Measurements from ENCODE around the gene TNF. TPM values are rescaled to one million over a fixed set of nuclear protein-coding genes. Genes with fewer than 3 reads are reported as not detected.

The TNF gene
- total RNA-seq, 1 donor = 230 TPM

DNA sequence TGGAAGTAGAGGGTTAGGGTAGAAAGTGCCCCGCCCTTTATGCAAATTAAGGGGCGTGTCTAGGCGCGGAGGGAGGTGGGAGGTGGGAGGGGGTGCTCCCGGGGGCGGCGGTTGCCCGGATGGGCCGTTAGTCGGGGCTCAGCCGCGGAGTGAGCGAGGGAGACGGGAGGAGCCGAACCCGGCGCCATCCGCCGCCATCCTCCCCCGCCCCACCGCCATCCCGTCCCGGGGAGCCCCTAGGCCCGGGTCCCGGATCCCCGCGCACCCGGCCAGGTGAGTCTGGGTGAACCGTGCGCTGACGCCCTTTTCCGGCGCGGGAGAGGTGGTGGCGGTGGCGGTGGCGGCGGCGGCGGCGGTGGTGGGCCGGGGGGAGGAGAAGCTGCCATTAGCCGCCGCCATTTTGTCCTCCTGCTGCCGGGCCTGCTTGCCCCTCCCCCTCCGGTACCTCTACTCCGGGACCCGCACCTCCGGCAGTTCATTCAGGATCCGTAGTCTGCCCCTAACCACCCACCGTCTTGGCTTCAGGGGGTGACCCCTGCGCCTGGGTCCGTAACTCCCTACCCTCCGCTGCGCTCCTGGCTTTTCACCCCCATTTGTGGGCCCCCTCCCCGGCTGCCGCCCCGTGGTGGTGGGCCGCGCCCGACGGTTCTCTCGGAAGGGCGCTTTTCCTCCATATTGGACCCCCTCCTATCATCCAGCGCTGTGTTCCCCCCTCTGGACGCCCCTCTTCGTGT, 45.4 kb downstream of the TNF start, which contains the start of gene PRRC2A:
TSS of gene PRRC2A (plus strand) at position 130 of the 734 bp plus-strand sequence. CDS start 2,075 bp downstream, outside the sequence.
- Histone ChIP-seq H3K27me3 (ENCODE audit: insufficient read depth, low read length) (no peaks in the 10 kb centered on the region), H3K4me3 (ENCODE audit: low read length) (peak within 1 kb of the TSS; percentile 77), H3K9me3 (ENCODE audit: low read depth, low read length) (no peaks in the 10 kb centered on the region), H3K4me1 (ENCODE audit: insufficient read depth, low read length) (peaks cover 55% of the 10 kb centered on the region)

DNA sequence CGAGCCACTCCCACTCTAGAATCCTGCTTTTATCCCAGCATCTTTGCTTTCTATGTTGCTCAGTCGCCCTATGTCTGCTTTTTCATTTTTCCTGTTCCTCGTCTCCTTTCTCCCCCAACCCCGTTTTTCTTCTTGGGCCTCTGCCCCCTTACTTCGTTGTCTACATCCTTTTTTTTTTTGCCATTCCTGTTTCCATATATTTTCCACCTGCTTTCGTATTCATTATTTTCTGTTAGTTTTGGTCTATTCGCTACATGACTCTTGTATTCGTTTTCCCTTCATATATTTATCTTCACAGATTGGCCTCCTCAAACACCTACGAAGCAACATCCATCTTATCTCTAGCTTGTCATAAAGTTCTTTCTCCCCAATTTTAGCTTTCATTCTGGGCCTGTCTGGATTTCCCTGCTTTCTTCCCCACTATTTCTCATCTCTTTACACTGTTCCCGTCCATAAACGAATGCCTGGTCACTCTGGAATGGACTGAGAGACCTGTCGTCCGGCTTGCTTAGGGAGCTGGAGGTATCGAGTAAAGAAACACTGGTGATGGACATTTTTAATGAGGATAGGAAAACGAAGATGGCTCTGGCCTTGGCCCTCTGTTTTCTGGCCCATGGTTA, 46.1 kb downstream of the TNF start:
- H3K27me3 ChIP-seq (ENCODE audit: insufficient read depth, low read length) = no peaks in the 10 kb centered on the region
- peaks cover 48% of the 10 kb centered on the region for H3K4me1 ChIP-seq (ENCODE audit: insufficient read depth, low read length)
- no peaks in the 10 kb centered on the region for H3K9me3 ChIP-seq (ENCODE audit: low read depth, low read length)
- peak overlapping the region; percentile 77 for H3K4me3 ChIP-seq (ENCODE audit: low read length)

- Histone ChIP-seq H3K27me3 (ENCODE audit: insufficient read depth, low read length) (no peaks in the 10 kb centered on the region), H3K4me1 (ENCODE audit: insufficient read depth, low read length) (peaks cover 43% of the 10 kb centered on the region), H3K4me3 (ENCODE audit: low read length) (no peak overlapping the region), H3K9me3 (ENCODE audit: low read depth, low read length) (no peaks in the 10 kb centered on the region)
Observed at GRCh38 chr6:31621991-31622390, 46.6 kb downstream of the TNF start.

DNA sequence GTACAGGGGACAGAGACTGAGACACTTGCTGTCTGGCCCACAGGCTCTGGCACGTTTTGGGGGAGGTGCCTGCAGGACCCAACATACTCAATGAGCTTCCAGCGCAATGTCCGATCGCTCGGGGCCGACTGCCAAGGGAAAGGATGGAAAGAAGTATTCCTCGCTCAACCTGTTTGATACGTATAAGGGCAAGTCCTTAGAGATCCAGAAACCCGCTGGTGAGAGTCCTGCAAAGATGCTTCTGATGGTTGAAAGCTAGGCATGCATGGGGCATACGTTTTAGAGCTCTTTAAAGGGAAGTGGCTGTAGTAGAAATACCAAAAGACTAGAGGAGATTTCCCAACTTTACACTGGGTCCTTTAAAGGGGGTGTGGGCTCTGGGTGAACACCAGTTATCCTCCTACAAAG, 47.3 kb downstream of the TNF start:
- Histone ChIP-seq H3K4me1 (ENCODE audit: insufficient read depth, low read length) (peaks cover 37% of the 10 kb centered on the region), H3K27me3 (ENCODE audit: insufficient read depth, low read length) (no peaks in the 10 kb centered on the region), H3K9me3 (ENCODE audit: low read depth, low read length) (no peaks in the 10 kb centered on the region), H3K4me3 (ENCODE audit: low read length) (no peak overlapping the region)

- Histone ChIP-seq H3K4me1 (ENCODE audit: insufficient read depth, low read length) (peaks cover 31% of the 10 kb centered on the region), H3K9me3 (ENCODE audit: low read depth, low read length) (no peaks in the 10 kb centered on the region), H3K4me3 (ENCODE audit: low read length) (no peak overlapping the region), H3K27me3 (ENCODE audit: insufficient read depth, low read length) (no peaks in the 10 kb centered on the region)
Observed at GRCh38 chr6:31624070-31624469, 48.7 kb downstream of the TNF start.

DNA sequence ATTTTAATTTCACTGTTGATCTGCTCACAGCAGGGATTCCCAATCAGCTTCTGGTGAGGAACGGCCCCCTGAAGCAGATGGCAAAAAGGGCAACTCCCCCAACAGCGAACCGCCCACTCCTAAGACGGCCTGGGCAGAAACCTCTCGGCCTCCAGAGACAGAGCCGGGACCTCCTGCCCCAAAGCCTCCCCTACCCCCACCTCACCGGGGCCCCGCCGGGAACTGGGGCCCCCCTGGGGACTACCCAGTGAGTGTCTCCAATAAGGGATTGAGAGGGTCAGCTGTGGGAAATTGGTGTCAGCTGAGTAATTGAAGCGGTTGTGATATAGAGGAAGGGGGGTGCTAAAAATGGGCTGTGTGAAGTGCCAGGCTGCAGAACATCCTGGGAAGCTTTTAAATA, 51.6 kb downstream of the TNF start:
- Histone ChIP-seq H3K9me3 (ENCODE audit: low read depth, low read length) (no peaks in the 10 kb centered on the region), H3K4me3 (ENCODE audit: low read length) (no peak overlapping the region), H3K4me1 (ENCODE audit: insufficient read depth, low read length) (peaks cover 15% of the 10 kb centered on the region), H3K27me3 (ENCODE audit: insufficient read depth, low read length) (no peaks in the 10 kb centered on the region)

GRCh38 chr6:31627690-31628287, 52.4 kb downstream of the TNF start:
- no peak overlapping the region for H3K4me3 ChIP-seq (ENCODE audit: low read length)
- H3K27me3 ChIP-seq (ENCODE audit: insufficient read depth, low read length) = no peaks in the 10 kb centered on the region
- H3K4me1 ChIP-seq (ENCODE audit: insufficient read depth, low read length) = peaks cover 7% of the 10 kb centered on the region
- H3K9me3 ChIP-seq (ENCODE audit: low read depth, low read length) = no peaks in the 10 kb centered on the region

Other genes with a start within 250 kb of the TNF start
- 3,997 TPM for gene HLA-B, start 218.4 kb upstream of the TNF start, total RNA-seq
- 7.1 TPM for gene MICA, start 172.0 kb upstream of the TNF start, total RNA-seq
- 29.2 TPM for gene MICB, start 77.4 kb upstream of the TNF start, total RNA-seq
- gene MCCD1, start 46.6 kb upstream of the TNF start, total RNA-seq = not detected
- gene DDX39B, start 33.6 kb upstream of the TNF start, total RNA-seq = 183 TPM
- gene ATP6V1G2, start 29.0 kb upstream of the TNF start, total RNA-seq = 0.73 TPM
- 9.8 TPM for gene NFKBIL1, start 28.0 kb upstream of the TNF start, total RNA-seq
- gene LTA, start 3.3 kb upstream of the TNF start, total RNA-seq = 2.5 TPM
- 191 TPM for gene LTB, start 6.9 kb downstream of the TNF start, total RNA-seq
- 200 TPM for gene LST1, start 10.7 kb downstream of the TNF start, total RNA-seq
- gene NCR3, start 17.4 kb downstream of the TNF start, total RNA-seq = 9.2 TPM
- 245 TPM for gene AIF1, start 39.7 kb downstream of the TNF start, total RNA-seq
- 67.0 TPM for gene PRRC2A, start 45.1 kb downstream of the TNF start, total RNA-seq
- 81.3 TPM for gene BAG6, start 77.1 kb downstream of the TNF start, total RNA-seq
- gene APOM, start 80.3 kb downstream of the TNF start, total RNA-seq = 3.0 TPM
- gene C6orf47, start 85.2 kb downstream of the TNF start, total RNA-seq = 14.6 TPM
- gene GPANK1, start 89.4 kb downstream of the TNF start, total RNA-seq = 11.9 TPM
- gene CSNK2B, start 90.5 kb downstream of the TNF start, total RNA-seq = 124 TPM
- 9.8 TPM for gene LY6G5B, start 94.4 kb downstream of the TNF start, total RNA-seq
- gene LY6G5C, start 105.5 kb downstream of the TNF start, total RNA-seq = 1.2 TPM
- gene ABHD16A, start 127.8 kb downstream of the TNF start, total RNA-seq = 36.9 TPM
- 7.7 TPM for gene LY6G6F, start 131.3 kb downstream of the TNF start, total RNA-seq
- 1.0 TPM for gene LY6G6D, start 139.8 kb downstream of the TNF start, total RNA-seq
- gene LY6G6C, start 146.2 kb downstream of the TNF start, total RNA-seq = not detected
- gene MPIG6B, start 147.8 kb downstream of the TNF start, total RNA-seq = 11.5 TPM
- 9.8 TPM for gene DDAH2, start 153.7 kb downstream of the TNF start, total RNA-seq
- gene CLIC1, start 161.0 kb downstream of the TNF start, total RNA-seq = 421 TPM
- 6.1 TPM for gene MSH5, start 164.4 kb downstream of the TNF start, total RNA-seq
- gene SAPCD1, start 187.1 kb downstream of the TNF start, total RNA-seq = 0.63 TPM
- gene VWA7, start 201.8 kb downstream of the TNF start, total RNA-seq = 0.31 TPM
- gene VARS1, start 220.2 kb downstream of the TNF start, total RNA-seq = 12.3 TPM
- 15.4 TPM for gene LSM2, start 231.4 kb downstream of the TNF start, total RNA-seq
- gene HSPA1L, start 239.7 kb downstream of the TNF start, total RNA-seq = 2.7 TPM
- 16.6 TPM for gene HSPA1A, start 240.0 kb downstream of the TNF start, total RNA-seq